ENCODE measurements around the gene PIR. TPM values are rescaled to one million over a fixed set of nuclear protein-coding genes. Genes with fewer than 3 reads are reported as not detected.

PIR gene
- total RNA-seq, 1 donor from 2014 or later, result 24.8 TPM

- no peak for ATAC-seq
- Histone ChIP-seq H3K27me3 (no peaks in the 10 kb centered on the region), H3K27ac (no peak overlapping the region), H3K36me3 (no peaks in the 10 kb centered on the region), H3K4me1 (no peaks in the 10 kb centered on the region), H3K9me3 (no peaks in the 10 kb centered on the region), H3K4me3 (no peak overlapping the region)
- no peak for TF ChIP-seq CTCF (IDR thresholded peaks at IDR 0.05)
- intact Hi-C loops (cut with DNase I), result no loop called here
- DNase-seq, result no peak
These were observed 97.3 kb downstream of the PIR start for GRCh38 chrX:15395789-15396188.

- Histone ChIP-seq H3K9me3 (no peaks in the 10 kb centered on the region), H3K27me3 (no peaks in the 10 kb centered on the region), H3K36me3 (no peaks in the 10 kb centered on the region), H3K4me1 (no peaks in the 10 kb centered on the region), H3K27ac (no peak overlapping the region), H3K4me3 (no peak overlapping the region)
- DNase-seq (no peak), ATAC-seq (no peak)
- intact Hi-C loops (cut with DNase I), result no loop called here
- no peak for TF ChIP-seq CTCF (IDR thresholded peaks at IDR 0.05)
These were observed 101.3 kb downstream of the PIR start for GRCh38 chrX:15391850-15392249.

GRCh38 chrX:15384304-15384703 lies 108.8 kb downstream of the PIR start, which contains the start of gene VEGFD:
VEGFD (minus strand) TSS chrX:15384413; CDS start chrX:15383946, 467 bp downstream.
- H3K4me1 ChIP-seq, result no peaks in the 10 kb centered on the region
- TF ChIP-seq CTCF (IDR thresholded peaks at IDR 0.05), result no peak
- no peak within 1 kb of the TSS for H3K27ac ChIP-seq
- DNase-seq (no peak), ATAC-seq (no peak)
- H3K27me3 ChIP-seq, result no peaks in the 10 kb centered on the region
- intact Hi-C loops (cut with DNase I), result no loop called here
- H3K4me3 ChIP-seq, result peak within 1 kb of the TSS; percentile 32
- H3K9me3 ChIP-seq, result no peaks in the 10 kb centered on the region
- H3K36me3 ChIP-seq, result no peaks in the 10 kb centered on the region

- DNase-seq (no peak), ATAC-seq (no peak)
- Histone ChIP-seq H3K27me3 (no peaks in the 10 kb centered on the region), H3K27ac (no peak overlapping the region), H3K4me3 (peak overlapping the region; percentile 32), H3K9me3 (no peaks in the 10 kb centered on the region), H3K4me1 (no peaks in the 10 kb centered on the region), H3K36me3 (no peaks in the 10 kb centered on the region)
- TF ChIP-seq CTCF (IDR thresholded peaks at IDR 0.05), result no peak
- intact Hi-C loops (cut with DNase I), result no loop called here
These were observed 110.3 kb downstream of the PIR start for GRCh38 chrX:15382813-15383212.

- no peak for ATAC-seq
- H3K4me3 ChIP-seq, result no peak overlapping the region
- TF ChIP-seq CTCF (IDR thresholded peaks at IDR 0.05), result no peak
These were observed 116.2 kb downstream of the PIR start for GRCh38 chrX:15376956-15377355.

GRCh38 chrX:15373976-15374375 lies 119.2 kb downstream of the PIR start:
- no peaks in the 10 kb centered on the region for H3K9me3 ChIP-seq
- intact Hi-C loops (cut with DNase I), result no loop called here
- no peak for ATAC-seq
- no peak for DNase-seq
- H3K27me3 ChIP-seq, result no peaks in the 10 kb centered on the region
- no peak for TF ChIP-seq CTCF (IDR thresholded peaks at IDR 0.05)
- no peaks in the 10 kb centered on the region for H3K4me1 ChIP-seq
- H3K36me3 ChIP-seq, result no peaks in the 10 kb centered on the region
- H3K4me3 ChIP-seq, result no peak overlapping the region
- H3K27ac ChIP-seq, result no peak overlapping the region

More at GRCh38 chrX:15376956-15377355, 116.2 kb downstream of the PIR start:
- intact Hi-C loops (cut with DNase I), result no loop called here
- H3K27me3 ChIP-seq, result no peaks in the 10 kb centered on the region
- no peaks in the 10 kb centered on the region for H3K9me3 ChIP-seq
- no peaks in the 10 kb centered on the region for H3K4me1 ChIP-seq
- H3K27ac ChIP-seq, result no peak overlapping the region
- no peak for DNase-seq
- H3K36me3 ChIP-seq, result no peaks in the 10 kb centered on the region
